ENCODE results near the gene ABLIM2.

- TF ChIP-seq, protein P1, sequence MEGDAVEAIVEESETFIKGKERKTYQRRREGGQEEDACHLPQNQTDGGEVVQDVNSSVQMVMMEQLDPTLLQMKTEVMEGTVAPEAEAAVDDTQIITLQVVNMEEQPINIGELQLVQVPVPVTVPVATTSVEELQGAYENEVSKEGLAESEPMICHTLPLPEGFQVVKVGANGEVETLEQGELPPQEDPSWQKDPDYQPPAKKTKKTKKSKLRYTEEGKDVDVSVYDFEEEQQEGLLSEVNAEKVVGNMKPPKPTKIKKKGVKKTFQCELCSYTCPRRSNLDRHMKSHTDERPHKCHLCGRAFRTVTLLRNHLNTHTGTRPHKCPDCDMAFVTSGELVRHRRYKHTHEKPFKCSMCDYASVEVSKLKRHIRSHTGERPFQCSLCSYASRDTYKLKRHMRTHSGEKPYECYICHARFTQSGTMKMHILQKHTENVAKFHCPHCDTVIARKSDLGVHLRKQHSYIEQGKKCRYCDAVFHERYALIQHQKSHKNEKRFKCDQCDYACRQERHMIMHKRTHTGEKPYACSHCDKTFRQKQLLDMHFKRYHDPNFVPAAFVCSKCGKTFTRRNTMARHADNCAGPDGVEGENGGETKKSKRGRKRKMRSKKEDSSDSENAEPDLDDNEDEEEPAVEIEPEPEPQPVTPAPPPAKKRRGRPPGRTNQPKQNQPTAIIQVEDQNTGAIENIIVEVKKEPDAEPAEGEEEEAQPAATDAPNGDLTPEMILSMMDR (IDR thresholded peaks at IDR 0.05), result no peak
- TF ChIP-seq EZH2 (IDR thresholded peaks at IDR 0.05; ENCODE audit: borderline replicate concordance, insufficient read depth, low read depth, low read length, poor library complexity, severe bottlenecking), result no peak
These were observed 73.7 kb downstream of the ABLIM2 start for GRCh38 chr4:8084712-8085490.
